GM19455 (cell line): Measurements from ENCODE around the gene IVNS1ABP.
"Not testable (repeated sequence)": the region's sequence is repeated elsewhere in the genome, so short reads cannot be mapped to it uniquely, and the experiment has no call there.

Experiments used
- ATAC-seq: cut with Tn5 transposase; IDR thresholded peaks from one replicate; pipeline ENCODE4 v1.9.1; 2021; ENCODE audit not compliant: unreplicated experiment

The IVNS1ABP gene

GRCh38 chr1:185257950-185258208, 59.2 kb downstream of the IVNS1ABP start:
- no peak for ATAC-seq

GRCh38 chr1:185257116-185257949, 59.7 kb downstream of the IVNS1ABP start:
- ATAC-seq, result not testable (repeated sequence)

GRCh38 chr1:185255595-185255994, 61.4 kb downstream of the IVNS1ABP start:
- not testable (repeated sequence) for ATAC-seq

GRCh38 chr1:185252404-185252803, 64.6 kb downstream of the IVNS1ABP start:
- not testable (repeated sequence) for ATAC-seq

GRCh38 chr1:185251928-185252327, 65.1 kb downstream of the IVNS1ABP start:
- not testable (repeated sequence) for ATAC-seq

- no peak for ATAC-seq
These were observed 67.0 kb downstream of the IVNS1ABP start for GRCh38 chr1:185250063-185250462.

- no peak for ATAC-seq
These were observed 67.5 kb downstream of the IVNS1ABP start for GRCh38 chr1:185249563-185249962.
